Stimulated activated CD8-positive, alpha-beta memory T cell treated with anti-CD3 and anti-CD28 coated beads, Interleukin-4, amount 100 ng/mL, for 4 hours (primary cell): Measurements from ENCODE around the gene ASB18.

Experiments used
- DNase-seq, 2 donors: peaks; one replicate each; pipeline ENCODE4 v3.0.0-alpha.2; 2020; ENCODE audit warnings: low read depth in 2 of 2, low spot score in 1 of 2

Gene ASB18

DNA sequence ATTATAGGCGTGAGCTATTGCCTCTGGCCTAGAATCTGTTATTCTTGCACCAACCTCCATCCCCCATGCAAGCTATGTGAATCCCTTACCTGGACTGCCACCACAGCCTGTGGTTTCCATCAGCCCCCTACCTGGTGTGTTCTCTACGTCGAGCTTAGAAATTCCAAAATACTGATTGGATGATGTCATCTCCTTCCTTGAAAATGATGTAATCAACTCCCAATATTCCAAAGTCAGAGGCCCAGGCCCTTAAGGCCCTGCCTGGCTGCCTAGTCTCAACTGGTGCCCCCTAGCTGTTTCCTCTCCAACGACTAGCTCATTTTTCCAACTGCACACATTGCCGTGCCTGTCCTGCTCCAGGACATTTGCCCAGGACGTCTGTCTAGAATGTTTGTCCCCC lies 54.7 kb downstream of the ASB18 start:
- DNase-seq, result no peak

GRCh38 chr2:236208019-236208926 lies 55.9 kb downstream of the ASB18 start:
- no peak for DNase-seq

DNA sequence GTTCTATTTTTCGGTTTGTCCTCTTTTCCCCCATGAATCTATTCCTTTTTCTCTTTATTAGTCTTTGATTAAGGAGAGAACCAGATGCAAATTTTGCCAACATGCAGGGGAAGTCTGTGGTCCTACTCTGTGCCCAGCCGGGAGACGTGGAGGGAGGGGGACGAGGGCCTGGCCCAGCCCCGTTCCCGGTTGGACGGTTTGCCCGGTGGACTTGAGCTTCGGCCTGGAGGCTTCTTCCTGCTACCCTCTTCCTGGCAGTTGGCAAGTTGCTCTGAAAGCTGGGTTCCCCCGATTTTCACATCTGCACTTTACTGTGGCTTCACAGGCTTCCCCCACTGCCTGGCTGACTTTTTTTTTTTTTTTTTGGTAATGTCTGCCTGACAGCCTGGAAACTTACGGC lies 56.7 kb downstream of the ASB18 start:
- DNase-seq, result no peak

- DNase-seq, result no peak
Observed at GRCh38 chr2:236205867-236206645, 58.1 kb downstream of the ASB18 start.

DNA sequence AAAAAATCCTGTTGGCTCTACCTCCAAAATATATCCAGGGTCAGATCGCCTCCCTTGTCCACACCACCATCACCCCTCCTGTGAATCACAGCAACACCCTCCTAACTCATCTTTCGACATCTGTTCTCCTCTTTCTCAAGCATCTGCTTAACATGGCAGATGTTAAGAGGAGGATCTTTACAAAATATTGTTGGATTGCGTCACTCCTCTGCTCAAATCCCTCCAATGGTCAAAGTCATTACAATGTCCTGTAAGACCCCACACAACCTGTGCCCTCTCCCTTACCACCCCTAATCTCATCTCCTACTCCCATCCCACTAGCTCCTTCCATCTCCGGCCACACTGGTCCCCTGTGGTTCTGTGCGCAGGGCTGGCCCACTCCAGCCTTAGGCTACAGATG lies 59.3 kb downstream of the ASB18 start:
- DNase-seq, result no peak

GRCh38 chr2:236200378-236200777 lies 63.8 kb downstream of the ASB18 start:
- DNase-seq, result no peak

GRCh38 chr2:236196366-236196765 lies 67.8 kb downstream of the ASB18 start:
- no peak for DNase-seq

GRCh38 chr2:236195726-236196125 lies 68.5 kb downstream of the ASB18 start:
- no peak for DNase-seq

DNA sequence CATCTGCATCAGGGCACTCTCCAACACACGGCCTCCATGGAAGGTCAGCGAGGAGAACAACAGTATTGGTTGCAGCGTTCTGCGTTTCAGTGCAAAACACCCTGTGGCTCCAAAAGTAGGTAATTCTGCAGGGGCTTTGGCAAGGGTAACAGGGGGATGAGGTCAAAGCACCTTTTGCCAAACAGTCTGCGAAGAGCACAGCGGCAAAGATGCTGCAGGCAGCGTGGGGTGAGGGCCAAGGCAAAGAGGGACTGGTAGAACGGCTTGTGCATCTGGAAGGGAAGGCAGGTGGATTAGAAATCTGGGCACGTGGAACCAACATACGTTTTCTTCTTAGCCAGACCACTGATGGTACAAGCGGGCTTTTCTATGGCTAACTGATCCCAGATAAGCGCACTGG lies 69.4 kb downstream of the ASB18 start:
- no peak for DNase-seq

- DNase-seq, result no peak
Observed at GRCh38 chr2:236193026-236193425, 71.2 kb downstream of the ASB18 start.

DNA sequence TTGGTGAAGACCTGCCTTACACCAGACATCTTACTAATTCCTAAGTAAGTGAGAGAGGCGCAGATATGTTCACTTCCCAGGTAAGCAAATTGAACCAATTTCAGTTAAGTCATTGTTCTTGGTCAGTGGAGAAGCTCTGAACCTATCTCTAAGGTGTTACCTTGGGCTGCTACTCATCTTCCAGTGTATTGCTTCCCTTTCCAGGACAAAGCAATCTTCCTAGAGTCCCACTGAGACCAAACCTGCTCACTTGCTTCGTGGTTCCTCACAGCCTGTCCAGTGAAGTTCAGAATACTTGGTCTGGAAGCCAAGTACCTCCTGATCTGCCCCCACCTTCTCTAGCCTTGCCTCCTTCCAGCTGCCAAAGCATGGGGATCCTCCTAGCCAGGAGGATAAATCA lies 73.5 kb downstream of the ASB18 start:
- no peak for DNase-seq

DNA sequence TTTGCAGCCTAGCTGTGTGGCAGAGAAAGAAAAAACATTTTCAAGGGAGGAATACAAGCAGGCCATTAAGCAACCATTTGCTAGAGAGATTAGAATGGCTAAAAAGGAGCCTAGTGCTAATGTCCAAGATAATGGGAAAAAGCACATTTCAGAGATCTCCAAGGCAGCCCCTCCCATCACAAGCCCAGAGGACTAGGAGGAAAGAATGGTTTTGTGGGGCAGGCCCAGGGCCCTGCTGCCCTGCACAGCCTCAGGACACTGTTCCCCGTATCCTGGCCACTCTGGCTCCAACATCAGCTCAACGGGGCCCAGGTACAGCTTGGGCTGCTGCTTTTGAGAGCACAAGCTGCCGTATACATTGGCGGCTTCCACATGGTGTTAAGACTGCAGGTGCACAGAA lies 79.5 kb downstream of the ASB18 start:
- DNase-seq, result no peak

- DNase-seq, result no peak
Observed at GRCh38 chr2:236180831-236181453, 83.3 kb downstream of the ASB18 start.

DNA sequence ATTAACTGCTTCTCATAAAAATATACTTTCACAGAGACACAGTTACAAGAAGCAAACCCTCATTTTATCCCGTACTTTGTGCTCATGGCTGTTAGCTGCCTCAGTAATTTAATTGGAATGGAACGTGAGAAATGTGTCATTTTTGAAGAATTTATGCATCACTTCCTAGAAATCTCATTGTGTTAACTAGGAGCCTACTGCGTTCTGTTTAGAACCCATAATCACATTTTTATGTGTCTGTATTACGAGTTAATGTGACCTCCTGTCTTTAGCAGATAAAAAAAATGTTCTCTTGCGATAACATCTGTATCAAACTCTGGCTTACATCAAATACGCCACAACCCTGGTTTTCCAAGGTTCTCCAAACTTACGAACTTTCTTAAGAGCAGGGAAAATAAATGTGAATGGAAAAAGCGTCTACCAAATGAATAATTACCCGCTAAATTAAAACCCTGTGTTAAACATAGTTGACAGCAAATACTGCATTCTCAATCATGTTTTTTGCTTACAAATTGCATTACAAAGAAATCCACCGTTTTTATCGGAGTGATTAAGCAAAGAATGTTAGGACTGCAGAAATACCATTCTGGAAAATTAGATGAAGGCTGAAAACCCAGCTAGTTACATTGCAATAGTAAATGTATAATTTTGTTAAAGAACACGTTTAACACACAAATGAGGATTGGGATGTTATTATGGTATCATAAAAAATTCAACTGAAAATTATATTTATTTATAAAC lies 84.0 kb downstream of the ASB18 start:
- DNase-seq, result no peak

- DNase-seq, result no peak
Observed at GRCh38 chr2:236179236-236180075, 84.8 kb downstream of the ASB18 start.

GRCh38 chr2:236178890-236179235 lies 85.3 kb downstream of the ASB18 start:
- no peak for DNase-seq

GRCh38 chr2:236177967-236178889 lies 86.0 kb downstream of the ASB18 start:
- DNase-seq, result no peak

- no peak for DNase-seq
Observed at GRCh38 chr2:236177604-236177966, 86.6 kb downstream of the ASB18 start.

DNA sequence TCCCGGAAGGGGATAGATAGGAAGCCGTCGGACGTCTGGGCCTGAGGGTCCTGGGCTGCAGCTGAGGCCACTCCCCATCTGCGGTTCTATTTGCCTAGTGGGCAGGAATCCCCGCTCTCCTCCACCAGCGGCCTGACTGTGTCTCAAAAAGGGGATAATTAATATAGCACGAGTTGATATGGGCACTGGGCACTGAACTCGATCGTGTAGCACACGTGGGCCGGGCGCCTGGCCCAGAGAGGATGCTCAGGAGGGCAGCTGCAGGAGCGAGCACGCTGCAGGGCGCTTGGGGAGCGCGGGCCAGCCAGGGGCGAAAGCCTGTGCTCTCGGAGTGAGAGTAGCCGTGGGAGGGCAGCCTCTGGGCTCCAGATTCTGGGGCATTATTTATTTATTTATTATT lies 87.3 kb downstream of the ASB18 start:
- DNase-seq, result no peak
